HG02938 (cell line): Measurements from ENCODE around the gene PIP5K1C.

Experiments
- ATAC-seq: cut with Tn5 transposase; IDR thresholded peaks from one replicate; pipeline ENCODE4 v1.9.1; 2021; ENCODE audit warnings: mild to moderate bottlenecking, moderate library complexity; ENCODE audit not compliant: unreplicated experiment

Gene PIP5K1C

DNA sequence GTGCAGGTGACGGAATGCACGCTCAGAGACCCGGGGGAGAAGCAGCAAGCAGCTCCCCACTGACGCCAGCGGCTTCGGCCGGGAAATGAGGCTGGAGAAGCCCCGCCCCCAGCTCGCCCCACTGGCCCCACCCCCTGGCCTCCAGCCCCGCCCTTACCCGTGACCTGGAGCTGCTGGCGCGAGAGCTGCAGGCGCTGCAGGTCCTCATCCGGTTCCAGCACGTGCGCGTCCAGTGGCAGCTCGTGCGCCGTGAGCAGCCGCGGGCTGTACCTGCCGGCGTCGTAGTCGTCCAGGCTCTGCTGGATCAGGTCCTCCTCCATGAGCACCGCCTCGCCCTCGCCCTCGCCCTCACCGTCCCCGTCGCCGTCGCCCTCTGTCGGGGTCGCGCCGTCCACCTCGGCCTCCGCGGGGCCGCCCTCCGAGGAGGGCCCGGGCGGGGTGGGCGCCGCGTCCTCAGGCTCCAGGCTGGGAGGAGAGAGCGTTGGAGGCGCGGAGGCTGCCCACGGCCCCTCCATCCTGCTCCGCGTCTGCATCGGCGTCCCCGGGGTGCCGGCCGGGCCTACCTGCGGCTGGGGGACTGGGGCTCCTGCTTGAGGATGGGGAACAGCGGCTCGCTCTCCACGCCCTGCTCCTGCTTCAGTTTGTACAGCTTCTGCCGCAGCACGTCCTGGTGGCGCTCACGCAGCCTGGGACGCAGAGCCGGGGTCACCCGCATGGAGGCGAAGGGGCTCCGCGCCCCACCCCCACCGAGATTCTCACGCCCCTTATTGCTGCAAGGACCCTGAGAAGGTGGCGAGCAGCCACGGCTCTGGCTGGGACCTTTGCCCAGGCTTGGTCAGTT, 87.1 kb downstream of the PIP5K1C start:
- ATAC-seq = no peak

DNA sequence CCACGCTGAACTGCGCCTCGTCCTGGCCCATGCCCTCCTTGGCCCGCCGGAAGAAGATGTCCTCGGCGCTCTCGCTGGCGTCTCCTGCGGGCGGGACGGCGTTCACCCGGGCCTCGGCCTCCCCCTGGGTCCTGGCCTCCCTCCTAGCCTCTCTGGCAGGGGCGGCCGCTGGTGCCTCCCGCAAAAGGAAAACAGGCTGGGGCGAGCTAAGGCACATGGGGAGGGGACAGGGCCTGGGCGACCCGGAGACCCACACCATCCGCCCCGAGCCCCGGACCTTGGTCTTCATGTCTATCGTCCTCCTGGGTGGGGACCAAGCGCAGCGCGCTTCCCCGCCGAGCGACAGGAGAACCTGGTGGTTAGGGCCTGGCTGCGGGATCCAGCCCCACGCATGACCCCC, 87.9 kb downstream of the PIP5K1C start:
- ATAC-seq = no peak

DNA sequence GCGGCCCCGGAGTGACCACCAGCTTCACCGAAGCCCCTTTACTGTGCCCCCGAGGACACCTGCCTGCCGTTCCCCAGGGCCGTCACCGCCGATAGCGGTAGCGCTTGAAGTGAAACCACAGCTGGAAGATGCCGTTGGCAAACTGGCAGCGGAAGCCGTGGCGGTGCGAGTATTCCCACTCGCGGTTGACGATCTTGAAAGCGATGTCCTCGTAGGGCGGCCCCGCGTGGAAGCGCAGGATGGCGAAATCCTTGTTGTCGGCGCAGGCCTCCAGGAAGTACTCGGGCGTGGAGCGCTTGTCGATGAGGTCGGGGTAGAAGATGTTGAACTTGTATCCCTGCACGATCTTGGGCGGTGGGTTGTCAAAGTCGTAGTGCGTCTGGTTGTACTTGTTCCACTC, 88.4 kb downstream of the PIP5K1C start:
- ATAC-seq = no peak

- ATAC-seq = no peak
Measured at GRCh38 chr19:3610745-3611717, 89.2 kb downstream of the PIP5K1C start.

GRCh38 chr19:3609779-3610719, 90.2 kb downstream of the PIP5K1C start:
- no peak for ATAC-seq

DNA sequence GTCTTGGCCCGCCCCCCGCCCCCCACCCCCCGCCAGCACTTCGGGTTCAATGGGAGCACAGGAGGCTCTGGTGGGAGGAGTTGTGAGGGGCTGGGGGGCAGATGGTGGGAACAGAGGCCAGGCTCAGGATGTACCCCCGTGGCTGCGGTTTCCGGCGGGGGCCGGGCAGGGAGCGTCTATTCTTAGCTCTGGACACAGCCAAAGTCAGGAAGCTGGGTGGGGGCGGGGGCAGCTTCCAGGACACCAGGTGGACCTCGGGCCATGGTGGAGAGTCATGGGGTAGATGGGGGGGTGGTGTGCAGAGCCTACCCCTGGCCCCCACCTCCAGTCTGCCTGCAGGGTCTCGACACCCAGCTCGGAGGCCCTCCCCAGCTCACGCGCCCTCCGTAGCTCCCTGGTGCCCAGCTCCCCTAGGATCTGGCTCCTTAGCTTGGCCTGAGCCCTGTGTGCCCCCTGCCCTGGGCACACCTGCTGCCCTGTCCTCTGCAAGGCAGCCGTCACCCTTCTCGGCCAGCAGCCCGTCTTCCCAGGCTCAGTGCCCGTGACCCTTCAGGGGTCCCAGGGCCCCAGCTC, 91.4 kb downstream of the PIP5K1C start:
- ATAC-seq = no peak

DNA sequence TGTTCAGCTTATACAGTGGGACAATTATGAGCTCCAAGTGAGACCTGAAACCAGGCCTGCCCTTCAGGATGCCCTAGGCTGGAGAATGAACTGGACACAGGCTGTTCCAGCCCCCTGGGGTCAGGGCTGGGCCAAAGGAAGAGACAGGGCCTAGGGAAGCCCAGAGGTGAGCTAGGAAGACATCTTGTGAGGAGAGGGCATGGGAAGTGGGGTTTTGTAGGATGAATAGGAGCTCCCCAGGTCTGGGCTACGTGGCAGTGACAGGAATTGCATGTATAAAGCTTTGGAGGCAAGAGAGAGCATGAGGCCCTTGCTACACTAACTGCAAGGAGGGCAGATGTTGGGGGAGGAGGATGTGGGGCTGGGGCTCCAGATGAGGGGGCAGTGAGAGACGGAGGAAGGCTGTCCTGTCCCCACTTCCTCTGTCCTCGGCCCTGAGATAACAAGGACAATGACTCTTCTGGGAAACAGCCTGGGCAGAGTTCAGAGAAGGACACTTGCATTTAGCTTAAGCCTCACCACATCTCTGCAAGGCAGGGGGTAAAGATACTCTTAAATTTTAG, 92.1 kb downstream of the PIP5K1C start:
- ATAC-seq = no peak

- ATAC-seq = no peak
Measured at GRCh38 chr19:3607303-3608078, 92.8 kb downstream of the PIP5K1C start.

- ATAC-seq = no peak
Measured at GRCh38 chr19:3606690-3607289, 93.5 kb downstream of the PIP5K1C start, which contains the start of gene TBXA2R. TSS of gene TBXA2R (minus strand) at chr19:3606875. CDS start at chr19:3600634, 6,241 bp downstream.

DNA sequence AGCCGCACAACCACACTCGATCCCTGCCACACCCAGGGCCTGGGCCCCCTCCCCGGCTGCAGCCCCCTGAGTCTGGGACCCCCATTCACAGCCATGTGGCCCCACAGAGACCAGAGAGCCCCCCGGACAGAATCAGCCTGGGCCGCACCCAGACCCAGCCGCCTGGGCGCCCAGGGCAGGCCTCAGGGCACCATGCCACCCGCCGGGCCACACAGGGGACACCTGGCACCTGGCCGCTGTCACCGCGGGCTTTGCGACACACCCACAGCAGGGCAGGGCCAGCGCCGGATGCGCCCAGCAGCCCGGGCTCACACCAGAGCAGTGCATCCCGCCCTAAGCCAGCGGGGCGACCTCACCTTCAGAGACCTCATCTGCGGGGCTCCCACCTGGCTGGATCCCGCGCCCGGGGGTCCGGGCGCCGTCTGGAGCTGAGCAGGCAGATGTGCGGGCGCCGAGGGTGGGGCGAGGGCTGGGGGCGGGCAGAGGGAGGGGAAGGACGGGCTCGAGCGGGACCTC, 94.0 kb downstream of the PIP5K1C start:
- no peak for ATAC-seq

DNA sequence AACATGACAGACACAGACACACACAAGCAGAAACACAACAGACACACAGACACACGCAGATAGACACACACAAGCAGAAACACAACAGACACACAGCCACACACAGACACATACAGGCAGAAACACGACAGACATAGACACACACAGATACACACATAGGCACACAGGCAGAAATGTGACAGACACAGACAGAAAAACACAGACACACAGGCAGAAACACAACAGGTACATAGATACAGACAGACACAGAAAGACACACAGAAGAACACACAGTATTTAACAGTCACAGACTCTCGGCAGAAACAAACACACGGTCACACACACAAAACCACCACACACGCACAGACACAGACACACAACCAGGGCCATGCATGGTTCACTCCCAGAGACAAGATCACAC, 94.5 kb downstream of the PIP5K1C start:
- ATAC-seq = no peak

- no peak for ATAC-seq
Measured at GRCh38 chr19:3605361-3605760, 94.9 kb downstream of the PIP5K1C start.

GRCh38 chr19:3604987-3605343, 95.3 kb downstream of the PIP5K1C start:
- ATAC-seq = no peak

- ATAC-seq = no peak
Measured at GRCh38 chr19:3604227-3604986, 95.9 kb downstream of the PIP5K1C start.

DNA sequence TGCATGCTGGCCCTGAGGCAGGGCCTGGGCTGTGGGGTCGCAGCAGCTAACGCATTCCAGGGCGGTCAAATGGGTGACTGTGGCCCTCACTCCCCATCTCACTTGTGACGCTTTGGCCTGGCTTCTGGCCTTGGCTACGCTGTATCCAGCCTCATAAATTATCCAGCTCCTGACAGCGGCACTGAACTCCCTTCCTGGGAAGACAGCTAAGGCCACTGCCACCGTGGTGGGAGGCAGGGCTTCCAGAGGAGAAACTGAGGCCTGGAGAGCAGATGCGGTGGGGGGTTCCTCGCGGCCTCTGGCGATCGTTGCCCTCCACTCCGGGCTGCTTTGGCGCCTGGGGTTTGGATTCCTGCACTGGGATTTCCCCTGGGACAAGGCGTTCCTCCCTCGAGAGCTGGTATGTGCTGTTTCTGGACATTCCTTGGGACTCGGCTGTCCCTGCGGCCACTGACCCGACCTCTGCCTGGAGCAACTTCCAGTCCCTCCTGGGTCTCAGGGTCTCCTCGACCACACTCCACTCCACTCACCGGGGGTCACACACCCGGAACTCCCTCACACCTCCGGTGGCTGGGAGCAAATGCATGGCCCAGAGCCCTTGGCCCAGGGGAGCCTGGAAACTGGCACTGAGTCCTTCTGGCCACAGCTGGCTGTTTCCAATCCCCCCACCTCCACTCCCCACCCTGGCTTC, 97.0 kb downstream of the PIP5K1C start:
- ATAC-seq = no peak

- ATAC-seq = no peak
Measured at GRCh38 chr19:3601021-3601420, 99.2 kb downstream of the PIP5K1C start.

DNA sequence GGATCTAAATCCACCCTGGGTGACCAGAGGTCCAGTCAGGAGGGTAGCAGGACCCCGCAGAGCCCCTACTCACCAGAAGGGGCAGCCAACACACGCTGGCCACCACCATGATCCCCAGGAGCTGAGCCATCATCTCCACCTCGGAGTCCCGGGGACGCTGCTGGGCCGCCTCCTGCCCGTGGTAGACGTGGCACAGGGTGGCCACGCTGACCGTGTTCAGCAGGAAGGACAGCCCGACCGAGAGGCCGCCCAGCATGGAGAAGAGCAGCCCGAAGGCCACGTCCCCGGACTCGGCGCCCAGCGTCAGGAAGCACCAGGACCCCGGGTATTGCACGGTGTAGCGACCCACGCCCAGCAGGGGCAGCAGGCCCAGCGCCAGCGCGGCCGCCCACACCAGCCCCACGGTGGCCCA, 100.5 kb downstream of the PIP5K1C start:
- ATAC-seq = no peak
